H1 (cell line): Measurements from ENCODE around the gene HTRA2. TPM values are rescaled to one million over a fixed set of nuclear protein-coding genes. Genes with fewer than 3 reads are reported as not detected.

ENCODE experiments used
- CHD7 ChIP-seq: fragments of 300-600 bp; sonication (generic); IDR thresholded peaks from 2 replicates; pipeline ENCODE4 v1.7.1; 2012; ENCODE audit warnings: low read length, moderate library complexity, mild to moderate bottlenecking, inconsistent platforms; ENCODE audit not compliant: insufficient replicate concordance
- CREB1 ChIP-seq: IDR thresholded peaks from 2 replicates; pipeline ENCODE4 v1.6.1; 2012; ENCODE audit warnings: inconsistent platforms
- KDM4A ChIP-seq: IDR thresholded peaks from one replicate; pipeline ENCODE4 v1.7.1; 2012; ENCODE audit warnings: low read depth, mild to moderate bottlenecking, moderate library complexity, low read length, inconsistent platforms; ENCODE audit not compliant: severe bottlenecking
- MAFK ChIP-seq: IDR thresholded peaks from 2 replicates; pipeline ENCODE4 v1.6.1; 2012; ENCODE audit warnings: low read depth, mild to moderate bottlenecking, improper control_type of control experiment, low read length
- RAD21 ChIP-seq, 2 experiments: IDR thresholded peaks in 1 of 2; conservative IDR thresholded peaks in 1 of 2; 2 replicates each; pipeline ENCODE4 v1.6.1; 2011; ENCODE audit warnings: low read depth in 2 of 2, low read length in 2 of 2, improper control_type of control experiment in 1 of 2, inconsistent platforms in 1 of 2, mild to moderate bottlenecking in 1 of 2, moderate library complexity in 1 of 2
- RBBP5 ChIP-seq: IDR thresholded peaks from 2 replicates; pipeline ENCODE4 v1.7.1; 2012; ENCODE audit warnings: low read depth, mild to moderate bottlenecking, inconsistent platforms, low read length, moderate library complexity, borderline replicate concordance
- SP2 ChIP-seq: IDR thresholded peaks from 2 replicates; pipeline ENCODE4 v1.6.1; 2012; ENCODE audit warnings: mild to moderate bottlenecking, low read length, inconsistent platforms
- YY1 ChIP-seq: IDR thresholded peaks from 2 replicates; pipeline ENCODE4 v1.6.1; 2011; ENCODE audit warnings: low read depth, mild to moderate bottlenecking, low read length
- polyA plus RNA-seq, 7 experiments: library from polyadenylated mRNA; depleted of rRNA in 3 of 7; stranded (reverse) in 5 of 7; unstranded in 2 of 7; fragments of >200 nt in 5 of 7; fragments of 200-250 nt in 2 of 7; gene quantifications; 1 replicate in 5 of 7; 2 replicates in 1 of 7; 4 replicates in 1 of 7; pipeline versions ENCODE4 v1.2.1 to v1.2.3, GENCODE V29; 2011 to 2013; ENCODE audit warnings: missing spikeins in 2 of 7, mixed read lengths in 2 of 7
- total RNA-seq: library from RNA; stranded (reverse); fragmentation: NEBNext Ultra II Directional; extraction: Animal tissue kit (Norgen Biotek cat#: 25700); gene quantifications from 2 replicates; pipeline ENCODE4 v1.2.1, GENCODE V29; 2021

HTRA2 gene
- total and polyA plus RNA-seq, 2 of the 8 experiments (the other 6 are each of a cell fraction or from before 2014, with no cell fraction given), result 21.6 to 37.6 TPM

- no peak for TF ChIP-seq CHD7
- no peak for TF ChIP-seq CREB1
- TF ChIP-seq RAD21 (IDR thresholded peaks at IDR 0.05 in 1 of 2, conservative IDR thresholded peaks at IDR 0.05 in 1 of 2; ENCODE audit: low read depth in 2 of 2, low read length in 2 of 2), result no peak
- no peak for TF ChIP-seq MAFK
- no peak for TF ChIP-seq RBBP5
- no peak for TF ChIP-seq YY1
- TF ChIP-seq SP2, result no peak
- TF ChIP-seq KDM4A, result no peak
These were observed 37.0 kb downstream of the HTRA2 start (continued) for GRCh38 chr2:74566754-74567085.
